ENCODE measurements around the gene ASB1. TPM values are rescaled to one million over a fixed set of nuclear protein-coding genes. Genes with fewer than 3 reads are reported as not detected.
A peak's percentile ranks its signal among the peaks of the same experiment; 100 is the strongest.

Gene ASB1
- total and polyA plus RNA-seq, 2 of the 13 experiments (the other 11 are each of a cell fraction or from before 2014, with no cell fraction given) = 48.6 to 49.2 TPM

DNA sequence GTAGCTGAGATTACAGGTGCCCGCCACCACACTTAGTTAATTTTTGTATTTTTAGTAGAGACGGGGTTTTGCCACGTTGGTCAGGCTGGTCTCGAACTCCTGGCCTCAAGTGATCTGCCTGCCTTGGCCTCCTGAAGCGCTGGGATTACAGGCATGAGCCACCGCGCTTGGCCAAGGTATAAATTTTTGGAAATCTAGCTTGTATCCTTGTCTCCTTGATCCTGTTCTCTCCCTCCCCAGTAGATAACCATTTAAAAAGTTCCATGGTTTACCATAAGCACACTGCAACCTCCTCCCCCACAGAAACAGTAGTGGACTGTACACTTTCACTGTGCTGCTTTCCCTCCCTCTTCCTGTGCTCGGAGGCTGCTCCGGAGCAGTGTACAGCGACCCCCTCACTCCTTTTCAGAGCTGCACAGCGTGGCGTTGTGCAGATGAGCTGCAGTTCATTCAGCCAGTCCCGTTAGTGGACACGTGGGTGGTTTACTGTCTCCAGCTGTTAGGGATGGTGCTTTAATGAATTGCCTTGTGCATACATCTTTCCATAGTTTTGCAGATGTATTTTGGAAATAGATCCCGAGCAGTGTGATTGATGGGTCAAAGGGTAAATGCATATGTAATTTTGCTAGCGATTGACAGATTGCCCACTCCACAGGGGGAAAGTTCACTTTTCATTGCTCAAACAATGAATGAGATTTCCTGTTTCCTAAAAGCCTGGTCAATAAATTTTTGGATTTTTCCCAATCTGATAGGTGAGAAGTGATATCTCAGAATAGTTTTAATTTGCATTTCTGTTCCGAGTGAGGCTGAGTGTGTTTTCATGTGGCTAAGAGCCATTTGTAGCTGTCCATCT lies 14.8 kb downstream of the ASB1 start (continued):
- TF ChIP-seq ZUFSP (CRISPR knock-in tag; IDR thresholded peaks at IDR 0.05; ENCODE audit: borderline replicate concordance) = no peak
- peak; percentile 76; the same call in 1 of the 2 replicates for TF ChIP-seq MIER3 (CRISPR knock-in tag; IDR thresholded peaks at IDR 0.05; ENCODE audit: borderline replicate concordance)
- TF ChIP-seq, protein P1, sequence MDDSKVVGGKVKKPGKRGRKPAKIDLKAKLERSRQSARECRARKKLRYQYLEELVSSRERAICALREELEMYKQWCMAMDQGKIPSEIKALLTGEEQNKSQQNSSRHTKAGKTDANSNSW (CRISPR knock-in tag; IDR thresholded peaks at IDR 0.05; ENCODE audit: borderline replicate concordance) = no peak
- no peak for TF ChIP-seq SP4 (CRISPR knock-in tag; IDR thresholded peaks at IDR 0.05)
- TF ChIP-seq, protein P2, sequence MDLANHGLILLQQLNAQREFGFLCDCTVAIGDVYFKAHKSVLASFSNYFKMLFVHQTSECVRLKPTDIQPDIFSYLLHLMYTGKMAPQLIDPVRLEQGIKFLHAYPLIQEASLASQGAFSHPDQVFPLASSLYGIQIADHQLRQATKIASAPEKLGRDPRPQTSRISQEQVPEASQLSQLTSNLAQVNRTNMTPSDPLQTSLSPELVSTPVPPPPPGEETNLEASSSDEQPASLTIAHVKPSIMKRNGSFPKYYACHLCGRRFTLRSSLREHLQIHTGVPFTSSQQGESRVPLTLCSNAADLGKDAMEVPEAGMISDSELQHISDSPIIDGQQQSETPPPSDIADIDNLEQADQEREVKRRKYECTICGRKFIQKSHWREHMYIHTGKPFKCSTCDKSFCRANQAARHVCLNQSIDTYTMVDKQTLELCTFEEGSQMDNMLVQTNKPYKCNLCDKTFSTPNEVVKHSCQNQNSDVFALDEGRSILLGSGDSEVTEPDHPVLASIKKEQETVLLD (CRISPR knock-in tag; IDR thresholded peaks at IDR 0.05; ENCODE audit: low read depth) = no peak
- peak; percentile 86; the same call in 1 of the 2 replicates for TF ChIP-seq GFI1 (CRISPR knock-in tag; IDR thresholded peaks at IDR 0.05; ENCODE audit: borderline replicate concordance)
- peak; percentile 42; the same call in 1 of the 2 replicates for TF ChIP-seq ZFX (CRISPR knock-in tag; IDR thresholded peaks at IDR 0.05; ENCODE audit: low read depth)
- no peak for TF ChIP-seq MZF1 (CRISPR knock-in tag; IDR thresholded peaks at IDR 0.05; ENCODE audit: borderline replicate concordance)
- TF ChIP-seq ZNF224 (CRISPR knock-in tag; IDR thresholded peaks at IDR 0.05) = 0 out of 2 replicates have a peak, but pooled peaks have one; percentile 68
- TF ChIP-seq PAF1 (CRISPR knock-in tag; IDR thresholded peaks at IDR 0.05) = no peak
- TF ChIP-seq ZNF670 (CRISPR knock-in tag; IDR thresholded peaks at IDR 0.05; ENCODE audit: borderline replicate concordance) = no peak
- no peak; the same call in 1 of the 2 replicates for TF ChIP-seq ZBTB46 (CRISPR knock-in tag; IDR thresholded peaks at IDR 0.05; ENCODE audit: borderline replicate concordance)
- TF ChIP-seq HNF4G (IDR thresholded peaks at IDR 0.05; ENCODE audit: borderline replicate concordance, low read depth, low read length) = peak; percentile 72
- peak; percentile 93 for TF ChIP-seq HNF4G (CRISPR knock-in tag; IDR thresholded peaks at IDR 0.05; ENCODE audit: borderline replicate concordance, low read depth)
- no peak for TF ChIP-seq ZNF296 (CRISPR knock-in tag; conservative IDR thresholded peaks at IDR 0.05)
- peak in 1 of 2 experiments; percentile 52; a peak in 1 of 4 replicates for TF ChIP-seq NR2F1 (CRISPR knock-in tag; IDR thresholded peaks at IDR 0.05)
- peak; percentile 57; the same call in 1 of the 2 replicates for TF ChIP-seq ZNF136 (CRISPR knock-in tag; IDR thresholded peaks at IDR 0.05; ENCODE audit: low read depth)
- TF ChIP-seq ZNF691 (CRISPR knock-in tag; IDR thresholded peaks at IDR 0.05; ENCODE audit: borderline replicate concordance, low read depth) = peak; percentile 99
- no peak for TF ChIP-seq ZNF703 (CRISPR knock-in tag; IDR thresholded peaks at IDR 0.05; ENCODE audit: borderline replicate concordance)
- TF ChIP-seq ZMYM2 (CRISPR knock-in tag; IDR thresholded peaks at IDR 0.05) = no peak; the same call in 1 of the 2 replicates

Measured in HepG2 (cell line).